GM21360 (cell line): ENCODE results near the gene OSBPL10.

ENCODE experiments used
- ATAC-seq: cut with Tn5 transposase; IDR thresholded peaks from one replicate; pipeline ENCODE4 v1.9.1; 2021; ENCODE audit warnings: mild to moderate bottlenecking, moderate library complexity; ENCODE audit not compliant: unreplicated experiment

The OSBPL10 gene

GRCh38 chr3:31959951-31960792 is 20.9 kb downstream of the OSBPL10 start:
- ATAC-seq = no peak

- ATAC-seq = no peak
These were observed 21.8 kb downstream of the OSBPL10 start for GRCh38 chr3:31959251-31959650.

- ATAC-seq = no peak
These were observed 22.3 kb downstream of the OSBPL10 start for GRCh38 chr3:31958701-31959152.

DNA sequence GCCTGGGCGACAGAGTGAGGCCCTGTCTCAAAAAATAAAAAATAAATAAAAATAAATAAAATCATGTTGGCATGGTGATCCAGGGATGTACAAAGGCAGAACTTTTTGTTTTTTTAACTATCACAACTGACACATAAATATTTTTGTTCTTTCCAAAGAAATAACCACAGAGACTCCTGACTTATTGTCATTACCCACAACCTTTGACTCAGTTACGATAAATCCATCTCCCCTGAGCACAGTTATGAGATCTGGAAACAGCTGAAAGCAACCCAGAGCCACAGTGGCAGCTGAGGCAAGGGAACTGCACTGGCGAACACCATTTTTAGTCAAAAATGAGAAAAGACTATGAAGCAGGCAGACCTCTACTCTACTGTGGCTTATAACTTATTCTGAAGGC is 24.0 kb downstream of the OSBPL10 start:
- ATAC-seq = no peak

DNA sequence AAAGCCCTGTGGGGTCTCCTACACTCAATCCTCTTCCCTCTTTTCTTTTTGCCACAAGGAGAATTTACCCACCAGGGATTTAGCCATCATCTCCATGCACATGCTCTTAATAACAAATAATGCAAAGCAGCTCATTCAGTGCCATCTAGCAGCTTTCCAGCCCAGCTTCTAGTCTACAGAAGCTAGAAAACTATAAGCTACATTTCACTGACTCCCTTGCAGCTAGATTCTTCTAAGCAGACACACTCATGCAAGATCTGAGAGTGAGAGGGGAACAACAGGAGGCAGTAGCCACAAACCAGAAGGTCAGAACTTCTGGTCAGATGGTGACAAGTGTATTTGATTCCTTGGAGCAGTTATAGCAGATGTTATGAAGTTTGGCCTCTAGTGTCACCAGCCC is 25.5 kb downstream of the OSBPL10 start:
- ATAC-seq = no peak

DNA sequence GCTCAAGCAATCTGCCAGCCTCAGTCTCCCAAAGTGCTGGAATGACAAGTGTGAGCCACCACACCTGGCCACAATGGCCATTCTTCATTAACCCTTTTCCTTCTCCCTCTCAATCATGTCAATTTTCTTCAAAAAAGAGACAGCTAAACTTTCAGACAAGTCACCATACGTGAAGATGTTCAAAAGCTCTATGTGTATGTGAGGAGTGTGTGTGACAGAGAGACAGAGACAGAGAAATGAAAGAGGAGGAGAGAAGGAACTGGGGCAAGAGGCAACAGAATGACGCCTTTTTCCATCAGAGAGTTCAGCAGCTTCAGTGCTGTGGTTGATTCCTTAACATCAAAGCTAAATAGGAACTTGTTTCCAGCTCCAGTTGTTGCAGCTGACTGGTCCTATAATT is 27.4 kb downstream of the OSBPL10 start:
- no peak for ATAC-seq

- ATAC-seq = no peak
These were observed 28.0 kb downstream of the OSBPL10 start for GRCh38 chr3:31953091-31953490.

GRCh38 chr3:31952205-31952604 is 28.9 kb downstream of the OSBPL10 start:
- ATAC-seq = peak; percentile 84

- ATAC-seq = no peak
These were observed 32.8 kb downstream of the OSBPL10 start for GRCh38 chr3:31948280-31948679.

- no peak for ATAC-seq
These were observed 33.4 kb downstream of the OSBPL10 start for GRCh38 chr3:31947671-31948091.

DNA sequence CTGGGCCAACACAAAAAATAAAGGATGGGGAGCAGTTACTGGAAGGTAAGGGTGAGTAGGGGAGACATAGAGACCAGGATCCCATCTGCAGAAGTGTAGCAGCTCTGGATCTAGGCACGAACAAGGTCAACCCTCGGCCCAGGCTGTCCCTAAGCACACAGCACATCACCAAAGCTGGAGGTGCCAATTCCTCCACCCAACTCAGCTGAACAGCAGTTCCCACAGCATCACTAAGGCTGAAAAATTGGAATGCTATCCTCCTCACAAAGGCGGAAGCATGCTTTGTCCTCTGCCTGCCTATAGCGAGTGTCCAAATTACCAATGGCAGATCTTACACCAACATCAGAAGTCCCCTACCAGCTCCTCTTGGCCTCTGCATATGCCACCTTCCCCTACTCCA is 33.9 kb downstream of the OSBPL10 start:
- no peak for ATAC-seq

DNA sequence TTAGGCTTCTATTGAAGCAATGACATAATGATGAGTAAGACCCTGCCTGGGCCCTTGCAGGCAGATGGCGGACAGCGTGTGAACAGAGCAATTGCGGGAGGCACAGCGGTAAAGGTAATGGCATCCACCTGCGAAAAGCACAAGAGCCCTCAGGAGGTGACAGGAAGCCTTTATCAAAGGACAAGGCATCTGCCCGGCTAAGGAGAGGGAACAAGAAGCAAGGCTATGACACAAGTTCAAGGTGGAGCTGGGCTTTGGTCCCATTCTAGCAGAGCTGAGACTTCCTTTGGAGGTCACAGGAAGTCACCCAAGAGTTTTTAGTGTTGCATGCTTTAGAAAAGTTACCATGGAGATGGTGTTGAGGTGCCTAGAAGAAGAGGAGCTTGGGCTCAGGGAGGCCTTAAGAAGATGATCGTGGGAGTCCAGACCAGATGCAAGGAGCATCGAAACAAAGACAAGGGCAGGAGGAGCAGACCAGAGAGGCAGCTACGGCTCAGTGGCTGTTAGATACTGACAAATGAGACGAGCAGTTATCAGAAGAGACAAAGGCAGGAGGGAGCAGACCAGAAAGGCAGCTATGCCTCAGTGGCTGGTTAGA is 34.5 kb downstream of the OSBPL10 start:
- ATAC-seq = peak; percentile 65

- no peak for ATAC-seq
These were observed 35.4 kb downstream of the OSBPL10 start for GRCh38 chr3:31945738-31946052.

DNA sequence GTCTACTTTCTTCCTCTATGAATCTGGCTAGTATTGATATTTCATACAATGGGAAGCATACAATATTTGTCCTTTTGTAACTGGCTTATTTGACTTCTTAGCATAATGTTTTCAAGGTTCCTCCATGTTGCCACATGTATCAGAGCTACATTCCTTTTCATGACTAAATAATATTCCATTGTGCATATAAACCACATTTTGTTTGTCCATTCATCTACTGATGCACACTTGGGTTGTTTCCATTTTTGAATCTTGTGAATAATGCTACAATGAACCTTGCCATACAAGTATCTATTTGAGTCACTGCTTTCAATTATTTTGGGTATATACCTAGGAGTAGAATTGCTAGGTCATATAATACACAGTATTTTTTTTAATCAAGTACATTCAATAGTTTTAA is 38.0 kb downstream of the OSBPL10 start:
- no peak for ATAC-seq

DNA sequence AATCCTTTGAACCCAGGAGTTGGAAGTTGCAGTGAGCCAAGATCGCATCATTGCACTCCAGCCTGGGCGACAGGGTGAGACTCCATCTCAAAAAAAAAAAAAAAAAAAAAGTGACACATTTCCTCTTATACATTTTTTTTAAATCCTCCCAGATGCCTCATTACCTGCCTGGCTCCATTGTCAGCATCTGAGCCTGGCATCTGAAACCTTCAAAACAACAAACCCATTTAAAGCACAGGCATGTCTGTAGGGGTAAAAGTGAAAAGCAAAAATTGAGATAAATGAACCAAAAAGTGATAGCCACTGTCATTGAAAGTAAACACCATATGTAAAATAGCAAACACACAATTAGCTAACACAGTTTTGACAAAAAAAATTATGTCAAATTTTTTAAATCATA is 38.6 kb downstream of the OSBPL10 start:
- no peak for ATAC-seq

GRCh38 chr3:31937225-31937624 is 43.8 kb downstream of the OSBPL10 start:
- ATAC-seq = no peak

DNA sequence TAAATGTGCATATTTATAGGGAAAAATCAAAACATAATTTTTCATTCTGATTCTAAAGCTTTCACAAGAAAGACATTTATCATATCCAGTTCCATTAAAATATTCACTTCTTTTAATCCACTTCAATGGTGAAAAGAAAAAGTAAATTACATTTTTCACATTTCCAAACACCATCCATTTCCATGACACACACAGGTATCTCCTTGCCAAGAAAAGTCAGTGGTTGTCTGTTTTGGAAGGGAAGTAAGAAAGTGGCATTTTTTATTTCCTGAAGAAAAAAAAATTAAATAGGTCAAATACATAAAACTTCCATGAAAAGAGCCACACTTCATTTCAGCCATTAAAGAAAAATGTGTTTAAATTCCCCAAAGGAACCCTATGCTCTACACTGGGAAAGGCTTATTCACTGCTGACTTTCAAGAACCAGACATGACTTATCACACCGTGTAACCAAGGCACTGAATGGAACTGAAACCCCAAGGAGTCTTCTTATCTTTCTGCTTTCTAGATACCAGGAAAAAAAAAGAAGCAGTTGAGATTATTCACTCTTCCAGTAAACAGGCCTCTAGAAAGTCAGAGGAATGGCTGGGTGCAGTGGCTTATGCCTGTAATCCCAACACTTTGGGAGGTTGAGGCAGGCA is 44.5 kb downstream of the OSBPL10 start:
- ATAC-seq = no peak

- no peak for ATAC-seq
These were observed 46.2 kb downstream of the OSBPL10 start for GRCh38 chr3:31934866-31935265.

GRCh38 chr3:31934018-31934417 is 47.0 kb downstream of the OSBPL10 start:
- ATAC-seq = no peak

DNA sequence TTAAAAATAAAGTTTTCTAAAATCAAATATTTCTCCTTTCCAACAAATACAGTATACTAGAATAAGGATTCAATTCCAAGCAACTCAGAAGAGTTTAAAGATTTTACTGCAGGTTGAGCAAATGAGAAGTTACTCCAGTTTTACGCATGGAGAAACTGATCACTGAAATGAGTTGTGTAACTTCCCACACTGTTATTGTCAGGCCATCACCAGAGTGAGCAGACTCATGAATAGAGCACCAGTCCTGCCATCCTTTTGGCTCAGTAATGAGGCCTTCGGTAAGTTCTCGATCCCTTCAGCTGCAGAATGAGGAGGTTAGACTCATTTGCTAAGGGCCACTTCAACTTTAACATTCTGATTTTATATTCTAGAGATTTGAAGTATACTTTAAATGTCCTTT is 48.1 kb downstream of the OSBPL10 start:
- no peak for ATAC-seq

DNA sequence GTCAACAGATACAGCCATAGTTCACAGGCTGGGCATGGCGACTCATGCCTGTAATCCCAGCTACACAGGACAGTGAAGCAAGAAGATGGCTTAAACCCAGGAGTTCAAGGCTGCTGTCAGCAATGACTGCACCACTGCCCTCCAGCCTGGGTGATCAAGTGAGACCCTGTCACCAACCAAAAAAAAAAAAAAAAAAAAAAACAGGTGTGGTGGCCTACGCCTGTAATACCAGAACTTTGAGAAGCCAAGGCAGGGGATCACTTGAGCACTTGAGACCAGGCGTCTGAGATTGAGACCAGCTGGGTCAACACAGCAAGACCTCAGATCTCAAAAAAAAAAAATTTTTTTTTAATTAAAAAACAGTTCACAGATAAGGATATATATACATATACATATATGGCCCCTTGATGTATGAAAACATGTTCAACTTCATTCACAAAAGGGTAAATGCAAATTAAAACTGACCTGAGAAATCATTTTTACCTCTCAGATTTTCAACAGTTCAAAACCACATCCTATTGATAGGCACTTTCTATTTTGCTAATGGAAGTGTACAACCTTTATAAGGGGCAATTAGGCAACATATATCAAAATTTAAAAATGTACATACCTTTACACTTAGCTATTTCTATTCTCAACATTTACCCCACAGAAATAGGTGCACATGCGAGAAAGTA is 51.1 kb downstream of the OSBPL10 start:
- no peak for ATAC-seq

DNA sequence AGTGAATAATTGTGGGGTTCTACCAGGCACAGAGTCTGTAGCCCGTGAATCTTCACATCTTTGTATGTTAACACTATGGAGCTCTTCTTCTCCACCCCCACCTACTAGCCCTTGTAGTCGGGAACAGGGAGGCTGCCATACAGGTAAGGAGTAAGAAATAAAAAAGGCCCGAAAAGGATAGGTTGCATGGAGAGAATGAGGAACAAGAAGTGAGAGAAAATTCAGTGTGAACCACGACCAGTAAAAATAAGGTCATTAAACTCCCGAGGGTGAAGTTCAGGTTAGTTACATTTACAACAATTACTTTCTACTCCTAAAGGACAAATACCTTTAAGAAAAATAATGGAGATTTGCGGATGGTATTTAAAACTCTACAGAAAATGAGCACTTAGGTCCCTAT is 53.3 kb downstream of the OSBPL10 start:
- no peak for ATAC-seq
